ACHN (cell line): ENCODE data around the gene SPIRE1.

ENCODE experiments used
- DNase-seq: peaks from one replicate; pipeline ENCODE4 v3.0.0-alpha.2; 2015
- in situ Hi-C: cut with HindIII; loops from 2 replicates; pipeline ENCODE4 v1.10.0; 2017; ENCODE audit warnings: low sequenced_read_pairs, low pct_ligation_motif_present, low pct_unique_long_range_greater_than_20kb

Gene SPIRE1

GRCh38 chr18:12615748-12616147 lies 42.2 kb downstream of the SPIRE1 start:
- in situ Hi-C loops, result no loop called here
- DNase-seq, result no peak

GRCh38 chr18:12608301-12608700 lies 49.6 kb downstream of the SPIRE1 start:
- no peak for DNase-seq
- in situ Hi-C loops, result no loop called here

GRCh38 chr18:12606592-12607315 lies 51.2 kb downstream of the SPIRE1 start:
- in situ Hi-C loops, result no loop called here
- DNase-seq, result peak; percentile 64

- DNase-seq, result no peak
- in situ Hi-C loops, result no loop called here
Measured at GRCh38 chr18:12604445-12605007, 53.4 kb downstream of the SPIRE1 start.

- no peak for DNase-seq
- in situ Hi-C loops, result no loop called here
Measured at GRCh38 chr18:12599966-12600365, 57.9 kb downstream of the SPIRE1 start.

- DNase-seq, result no peak
- in situ Hi-C loops, result no loop called here
Measured at GRCh38 chr18:12599543-12599942, 58.4 kb downstream of the SPIRE1 start.

GRCh38 chr18:12598181-12598930 lies 59.6 kb downstream of the SPIRE1 start:
- peak; percentile 22 for DNase-seq
- in situ Hi-C loops, result no loop called here

GRCh38 chr18:12597760-12598159 lies 60.1 kb downstream of the SPIRE1 start:
- DNase-seq, result peak; percentile 80
- in situ Hi-C loops, result no loop called here

GRCh38 chr18:12595571-12596255 lies 62.2 kb downstream of the SPIRE1 start:
- no peak for DNase-seq
- in situ Hi-C loops, result no loop called here

GRCh38 chr18:12593866-12594265 lies 64.0 kb downstream of the SPIRE1 start:
- in situ Hi-C loops, result no loop called here
- DNase-seq, result no peak

GRCh38 chr18:12592597-12593127 lies 65.2 kb downstream of the SPIRE1 start:
- in situ Hi-C loops, result no loop called here
- DNase-seq, result no peak

- in situ Hi-C loops, result no loop called here
- no peak for DNase-seq
Measured at GRCh38 chr18:12589448-12589847, 68.5 kb downstream of the SPIRE1 start.

- no peak for DNase-seq
- in situ Hi-C loops, result no loop called here
Measured at GRCh38 chr18:12586956-12587355, 71.0 kb downstream of the SPIRE1 start.

GRCh38 chr18:12585218-12585617 lies 72.7 kb downstream of the SPIRE1 start:
- DNase-seq, result no peak
- in situ Hi-C loops, result no loop called here

- in situ Hi-C loops, result no loop called here
- no peak for DNase-seq
Measured at GRCh38 chr18:12580630-12581342, 77.1 kb downstream of the SPIRE1 start.

GRCh38 chr18:12579775-12580174 lies 78.1 kb downstream of the SPIRE1 start:
- in situ Hi-C loops, result no loop called here
- no peak for DNase-seq

GRCh38 chr18:12577848-12578247 lies 80.1 kb downstream of the SPIRE1 start:
- in situ Hi-C loops, result no loop called here

GRCh38 chr18:12574494-12575185 lies 83.3 kb downstream of the SPIRE1 start:
- in situ Hi-C loops, result no loop called here
- no peak for DNase-seq

More at GRCh38 chr18:12577848-12578247, 80.1 kb downstream of the SPIRE1 start:
- no peak for DNase-seq
